ENCODE results near the gene MORC4.

The MORC4 gene

DNA sequence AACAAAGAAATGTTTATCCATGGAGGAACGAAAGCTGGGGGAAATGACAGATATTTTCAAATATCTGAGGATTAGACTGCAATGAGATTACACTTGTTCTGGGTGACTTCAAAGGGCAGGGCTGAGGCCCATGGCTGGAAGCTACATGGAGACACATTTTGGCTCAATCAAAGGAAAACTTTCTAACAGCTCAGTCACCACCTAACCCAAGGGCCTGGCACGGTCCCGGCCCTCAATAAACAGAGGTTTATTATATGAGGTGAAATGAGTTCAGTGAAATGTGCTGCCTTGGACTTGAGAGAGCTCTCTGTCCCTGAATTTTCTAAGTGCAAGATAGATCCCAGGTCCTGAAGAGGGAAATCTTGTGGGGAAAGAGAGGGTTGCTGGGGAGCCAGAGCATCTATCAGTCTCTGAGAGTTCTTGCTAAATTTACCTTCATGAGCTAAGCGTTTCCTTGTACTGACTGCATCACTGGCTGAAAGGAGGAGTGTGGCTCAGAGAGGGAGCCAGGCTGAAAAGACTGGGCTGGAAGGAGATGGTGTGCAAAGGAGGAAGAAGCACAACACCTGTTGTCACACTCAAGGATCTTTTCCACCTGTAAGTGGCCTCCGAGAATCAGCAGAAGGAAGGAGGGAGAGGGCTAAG is 94.8 kb downstream of the MORC4 start:
- DNase-seq (ENCODE audit: low spot score), result no peak

DNA sequence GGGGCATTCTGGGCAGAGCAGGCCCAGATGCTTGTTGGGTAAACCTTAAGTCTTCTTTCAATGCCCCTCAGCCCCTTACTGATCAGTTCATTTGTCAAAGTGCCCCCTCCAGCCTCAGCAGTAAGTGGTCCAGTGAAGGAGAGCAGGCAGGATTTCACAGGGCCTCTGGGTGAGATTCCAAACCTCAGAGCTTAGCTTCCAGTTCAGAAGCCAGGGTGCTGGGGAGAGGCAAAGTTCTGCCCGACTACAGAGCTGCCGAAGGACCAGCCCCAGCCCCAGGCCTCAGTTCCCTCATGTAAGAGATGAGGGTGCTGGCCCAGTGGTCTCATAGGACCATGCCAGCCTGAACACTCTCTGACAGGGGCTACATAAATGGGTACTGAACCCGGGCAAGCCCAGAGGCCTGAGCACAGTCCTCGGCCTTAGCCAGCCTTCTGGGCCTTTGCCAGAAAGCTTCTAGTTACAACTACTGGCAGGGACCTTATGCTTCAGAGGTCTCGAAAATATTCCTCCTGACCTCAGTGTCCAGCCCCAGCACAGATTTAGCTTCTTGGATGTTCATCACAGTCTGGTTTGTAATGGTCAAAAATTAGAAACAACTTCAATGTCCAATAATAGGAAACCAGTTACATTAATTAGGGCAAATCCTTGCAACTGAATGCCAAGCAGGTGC is 96.0 kb downstream of the MORC4 start:
- DNase-seq (ENCODE audit: low spot score), result no peak

DNA sequence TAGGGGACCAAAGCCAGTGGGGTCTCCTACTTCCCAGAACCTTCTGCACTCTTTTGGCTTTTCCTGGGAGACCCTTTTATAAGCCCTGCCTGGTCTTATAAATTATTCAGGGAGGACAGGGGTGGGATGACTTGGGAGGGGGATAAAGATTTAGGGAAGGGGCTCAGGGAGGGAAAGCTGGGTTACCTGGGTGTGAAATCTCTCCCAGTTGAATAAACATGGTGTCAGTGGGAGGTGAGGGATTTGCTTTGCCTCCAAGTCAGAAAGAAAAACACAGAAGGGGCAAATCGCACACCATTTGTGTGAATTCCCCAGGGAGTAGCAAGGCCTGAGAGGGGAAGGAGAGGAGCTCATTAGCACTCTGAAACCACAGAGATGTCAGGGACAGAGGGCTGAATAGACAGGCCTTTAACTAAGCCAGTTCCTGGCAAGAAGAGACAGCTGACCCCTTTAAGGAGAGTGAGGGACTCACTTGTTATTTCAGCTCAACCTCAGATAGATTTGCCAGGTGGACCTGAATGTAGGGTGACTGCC is 96.7 kb downstream of the MORC4 start, which contains the start of gene RIPPLY1:
TSS of gene RIPPLY1 (minus strand) at position 51 of the 534 bp plus-strand sequence. CDS start 54 bp downstream, outside the sequence.
- no peak for DNase-seq (ENCODE audit: low spot score)

DNA sequence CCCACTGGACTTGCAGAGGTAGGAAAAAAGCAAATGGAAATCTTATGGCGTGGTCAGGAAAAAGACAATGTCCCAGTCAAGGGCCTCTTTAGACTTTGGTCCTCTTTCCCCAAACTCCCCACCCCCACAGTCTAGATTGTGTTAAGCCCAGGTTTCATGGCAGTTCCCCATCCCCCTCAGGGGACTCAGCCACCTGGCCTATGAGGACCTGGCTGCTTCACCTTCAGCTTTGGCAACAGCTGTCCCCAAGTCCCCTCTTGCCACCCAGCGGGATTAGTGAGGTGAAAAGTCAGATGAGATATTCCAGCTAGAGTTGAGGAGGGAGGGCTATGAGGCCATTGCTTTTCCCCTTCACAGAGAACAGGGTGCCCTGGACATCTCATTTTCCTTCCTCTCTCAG is 97.3 kb downstream of the MORC4 start:
- DNase-seq (ENCODE audit: low spot score), result no peak

DNA sequence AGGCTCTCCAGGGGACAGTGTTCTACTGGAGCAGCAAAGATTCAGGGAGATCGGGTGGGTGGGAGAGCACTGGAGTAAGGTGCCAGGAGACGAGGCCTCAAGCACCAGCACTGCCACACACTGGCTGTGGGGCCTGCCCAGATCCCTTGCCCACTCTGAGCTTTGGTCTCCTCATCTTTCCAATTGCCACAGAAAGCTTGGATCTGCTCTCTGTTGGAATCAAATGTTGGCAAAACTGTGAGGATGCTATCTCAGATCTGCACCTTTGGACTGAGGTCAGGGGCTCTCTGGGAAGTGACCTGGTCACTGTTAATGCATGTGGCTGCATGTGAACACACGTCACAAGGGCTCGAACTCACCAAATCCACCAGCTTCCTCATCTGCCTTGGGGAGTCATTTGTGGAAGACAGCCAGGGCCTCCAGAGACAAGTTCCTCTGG is 98.2 kb downstream of the MORC4 start:
- no peak for DNase-seq (ENCODE audit: low spot score)

DNA sequence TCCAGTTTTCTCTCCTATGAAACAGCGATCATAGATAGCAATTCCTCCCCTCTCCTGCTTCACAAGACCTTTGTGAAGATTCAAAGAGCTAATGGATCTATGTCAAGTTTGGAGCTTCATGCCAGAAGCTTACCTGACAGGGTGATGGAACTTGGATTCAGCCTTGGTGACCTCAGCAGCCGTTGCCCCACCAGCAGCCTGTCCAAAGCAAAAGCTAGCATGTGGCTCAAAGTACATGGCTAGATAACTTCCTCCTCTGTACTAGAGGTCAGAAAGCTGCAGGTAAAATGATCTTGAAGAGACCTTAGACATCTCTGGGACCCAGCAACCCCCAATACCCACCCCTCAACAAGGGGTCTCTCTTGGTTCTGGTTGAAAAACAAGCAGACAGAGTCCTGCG is 98.7 kb downstream of the MORC4 start:
- DNase-seq (ENCODE audit: low spot score), result no peak

DNA sequence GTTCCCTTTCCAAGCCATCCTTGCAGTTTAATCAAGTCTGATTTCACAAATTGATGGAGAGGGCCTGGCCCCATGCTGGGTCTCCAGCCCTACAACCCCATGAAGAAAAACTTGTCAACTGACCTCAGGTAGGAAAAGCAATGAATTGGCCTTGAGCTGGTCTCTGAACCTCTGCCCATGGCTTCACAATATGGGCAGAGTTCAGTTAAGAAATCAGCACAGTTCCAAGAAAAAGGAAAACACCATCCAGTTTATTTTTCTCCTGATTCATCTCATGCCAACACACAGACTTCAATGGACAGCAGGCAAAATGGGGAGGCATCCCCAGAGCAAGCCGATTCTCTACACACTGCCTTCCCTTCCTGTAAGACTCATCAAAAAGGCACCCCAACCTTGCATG is 100.2 kb downstream of the MORC4 start:
- no peak for DNase-seq (ENCODE audit: low spot score)

DNA sequence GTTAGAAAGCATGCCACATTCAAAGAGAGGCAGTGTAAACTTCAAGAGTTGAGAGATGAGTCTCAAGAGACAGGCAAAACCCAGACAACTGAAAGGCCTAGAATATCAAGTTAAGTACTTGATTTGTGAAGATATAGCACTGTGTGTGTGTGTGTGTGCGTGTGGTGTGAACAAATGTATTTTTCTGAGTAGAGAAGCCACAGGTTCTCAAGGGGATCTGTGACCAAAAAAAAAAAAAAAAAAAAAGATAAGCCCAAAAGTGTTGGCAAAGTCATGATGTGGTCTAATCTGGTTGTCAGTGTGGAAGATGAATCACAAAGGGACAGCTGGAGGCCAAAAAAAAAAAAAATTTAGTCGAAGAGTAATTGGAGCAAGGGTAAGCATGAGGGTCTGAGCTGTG is 100.7 kb downstream of the MORC4 start:
- DNase-seq (ENCODE audit: low spot score), result no peak

DNA sequence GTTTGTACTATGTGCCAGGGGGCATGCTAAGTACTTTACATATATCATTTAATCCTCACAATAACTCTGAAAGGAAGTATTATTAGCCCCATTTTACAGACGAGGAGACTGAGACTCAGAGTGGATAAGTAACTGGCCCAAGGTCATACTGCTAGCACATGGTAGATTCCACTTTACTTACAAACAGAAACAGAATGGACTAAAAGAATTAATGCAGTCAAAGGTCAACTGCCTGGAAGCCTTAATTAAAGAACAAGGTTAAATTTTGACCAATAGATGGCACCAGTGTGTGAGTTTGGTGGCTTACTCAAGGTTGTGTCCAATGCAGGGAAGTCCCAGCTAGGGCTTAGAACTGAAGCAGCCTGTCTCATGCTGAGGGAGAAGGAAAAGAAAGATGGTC is 101.5 kb downstream of the MORC4 start:
- DNase-seq (ENCODE audit: low spot score), result peak; percentile 34

DNA sequence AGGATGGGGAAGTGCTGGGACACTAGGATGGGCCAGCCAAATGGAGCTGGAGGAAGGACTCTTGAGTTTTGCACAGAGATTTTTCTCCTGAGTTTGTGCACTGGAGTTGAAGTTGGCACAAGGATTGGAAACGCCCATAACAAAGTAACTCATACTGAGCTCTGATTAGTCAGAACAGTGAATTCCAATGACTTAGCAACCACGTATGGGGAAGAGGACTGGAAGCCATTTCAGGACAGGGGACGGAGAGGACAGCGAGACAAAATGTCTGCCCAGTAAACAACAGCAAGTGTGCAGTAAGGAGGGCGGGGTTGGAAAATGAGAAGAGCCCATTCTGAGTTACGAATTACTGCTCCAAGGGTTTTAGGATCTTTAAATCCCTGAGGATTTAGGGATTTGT is 102.8 kb downstream of the MORC4 start:
- DNase-seq (ENCODE audit: low spot score), result no peak

DNA sequence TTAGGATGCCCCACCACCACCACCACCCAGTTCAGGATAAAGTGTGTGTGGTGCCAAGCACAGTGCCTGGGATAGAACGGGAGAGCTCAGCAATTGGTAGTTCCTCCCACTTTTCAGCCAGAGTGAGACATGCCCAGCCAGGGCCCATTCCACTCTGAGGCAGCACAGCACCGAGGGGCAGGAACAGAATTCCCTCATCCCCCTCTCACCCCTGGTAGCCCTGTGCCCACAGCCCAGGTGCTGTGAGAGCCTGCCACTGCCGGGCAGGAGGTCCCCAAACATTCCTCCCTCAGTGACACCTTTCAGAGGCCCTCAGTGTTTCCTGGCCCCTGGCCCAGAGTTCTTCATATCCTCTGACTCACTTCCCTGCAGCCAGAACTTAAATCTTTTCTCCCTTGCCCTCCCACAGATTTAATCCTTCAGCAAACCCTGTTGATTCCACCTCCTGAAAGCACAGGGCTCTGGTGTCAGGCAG is 105.0 kb downstream of the MORC4 start:
- no peak for DNase-seq (ENCODE audit: low spot score)

DNA sequence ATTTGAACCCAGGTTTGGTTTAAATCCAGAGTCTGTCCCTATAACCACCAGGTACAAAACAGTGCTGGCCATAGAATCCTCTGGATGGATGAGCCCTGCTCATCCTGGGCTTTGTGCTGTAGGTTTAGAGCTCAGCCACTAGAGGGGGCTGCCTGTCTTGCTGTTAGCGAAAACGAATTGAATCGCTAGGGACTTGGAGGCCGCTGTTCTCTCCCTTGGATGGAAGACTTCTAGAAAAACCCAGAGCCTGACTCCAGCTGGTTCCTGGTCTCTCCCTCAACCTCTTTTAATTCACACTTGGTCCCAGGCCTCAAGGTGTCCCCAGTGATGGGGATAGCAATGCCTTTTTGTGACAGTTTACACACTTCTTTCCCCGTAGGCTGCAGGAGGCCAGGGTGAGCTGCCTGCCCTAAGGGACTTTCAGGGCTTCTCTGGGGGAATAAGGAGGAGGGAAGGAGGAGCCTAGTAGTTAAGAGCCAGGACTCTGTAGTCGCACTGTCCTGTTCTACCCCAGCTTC is 105.6 kb downstream of the MORC4 start:
- peak; percentile 47 for DNase-seq (ENCODE audit: low spot score)

DNA sequence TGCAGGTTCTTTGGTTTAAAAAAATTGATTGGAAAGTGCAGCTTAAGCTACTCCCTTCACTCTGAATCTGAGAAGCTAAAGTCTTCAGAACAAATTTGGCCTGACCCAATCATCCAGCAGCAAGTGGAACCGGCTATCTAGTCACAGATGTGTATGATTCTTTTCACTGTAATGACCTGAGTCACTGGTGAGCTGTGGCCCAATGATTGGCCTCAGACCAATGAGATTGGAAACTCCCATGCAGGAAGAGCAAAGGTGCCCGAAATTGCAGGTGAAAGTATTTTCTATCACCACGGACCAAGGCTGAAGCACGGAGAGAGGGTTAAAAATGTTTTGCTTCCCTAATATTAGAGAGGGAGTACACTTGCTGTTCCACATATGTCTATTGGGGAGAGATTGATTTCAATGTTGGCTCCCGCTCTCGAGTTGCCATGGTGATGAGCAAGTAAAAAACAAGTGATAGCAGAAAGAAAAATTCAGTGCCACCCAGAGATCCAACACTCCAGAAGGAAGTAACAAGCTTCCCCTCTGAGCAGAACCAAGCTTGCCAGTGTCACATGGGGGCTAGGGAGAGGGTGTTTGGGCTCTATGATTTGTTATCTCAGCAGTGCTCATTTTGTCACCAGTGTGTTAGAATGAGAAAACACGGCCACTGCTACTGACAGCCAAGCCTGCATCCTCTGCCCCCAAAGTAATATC is 108.1 kb downstream of the MORC4 start:
- no peak for DNase-seq (ENCODE audit: low spot score)
